ENCODE measurements around the gene TRIM16. TPM values are rescaled to one million over a fixed set of nuclear protein-coding genes. Genes with fewer than 3 reads are reported as not detected.
"Not testable (repeated sequence)": the region's sequence is repeated elsewhere in the genome, so short reads cannot be mapped to it uniquely, and the experiment has no call there.

Gene TRIM16
- total RNA-seq, 1 donor from 2014 or later: 34.8 TPM

DNA sequence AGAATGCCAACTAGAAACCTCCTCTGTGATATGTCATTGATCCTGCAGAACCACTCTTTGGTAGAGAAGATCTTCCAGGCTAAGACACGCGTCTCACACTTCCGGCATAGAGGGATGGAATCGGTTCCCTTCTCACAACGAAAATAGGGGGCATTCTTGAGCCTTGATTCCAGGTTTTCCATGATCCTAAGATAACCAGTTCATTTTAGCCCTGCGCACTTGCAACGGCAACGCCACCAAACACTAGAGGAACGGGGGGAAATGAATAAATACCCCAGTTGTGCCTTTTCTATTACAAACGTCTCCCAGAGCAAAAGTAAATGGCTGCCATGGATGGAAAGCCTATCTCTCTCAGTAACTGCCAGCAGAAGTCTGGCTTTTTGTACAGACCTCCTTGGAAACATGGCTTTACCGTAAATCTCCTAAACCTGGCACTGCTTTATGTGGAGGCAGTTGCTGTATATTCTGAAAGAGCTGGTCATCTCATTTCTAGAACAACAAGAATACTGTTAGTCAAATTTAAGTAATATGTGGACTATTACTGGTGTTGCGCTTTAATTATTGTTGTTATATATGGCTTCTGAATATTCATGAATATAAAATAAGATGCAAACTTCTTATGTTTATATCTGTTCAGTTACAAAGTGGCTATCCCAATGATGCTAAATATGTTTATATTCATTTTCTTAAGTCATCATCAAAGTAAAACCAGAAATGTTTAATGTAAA lies 64.6 kb downstream of the TRIM16 start, which contains the start of gene FBXW10B:
Gene FBXW10B, minus strand, starts transcription at position 374 of the 728 bp plus-strand sequence. Its CDS starts 192 bp downstream, at position 182.
- not testable (repeated sequence) for H3K9me3 Mint-ChIP-seq; H3K36me3 Mint-ChIP-seq (ENCODE audit: low read depth); H3K4me3 Mint-ChIP-seq; H3K4me1 Mint-ChIP-seq; H3K27me3 Mint-ChIP-seq (ENCODE audit: low read depth)
- H3K27ac Mint-ChIP-seq (ENCODE audit: unreplicated experiment): peak within 1 kb of the TSS; percentile 75
- peak; percentile 2 for DNase-seq (ENCODE audit: low read depth, low spot score)

DNA sequence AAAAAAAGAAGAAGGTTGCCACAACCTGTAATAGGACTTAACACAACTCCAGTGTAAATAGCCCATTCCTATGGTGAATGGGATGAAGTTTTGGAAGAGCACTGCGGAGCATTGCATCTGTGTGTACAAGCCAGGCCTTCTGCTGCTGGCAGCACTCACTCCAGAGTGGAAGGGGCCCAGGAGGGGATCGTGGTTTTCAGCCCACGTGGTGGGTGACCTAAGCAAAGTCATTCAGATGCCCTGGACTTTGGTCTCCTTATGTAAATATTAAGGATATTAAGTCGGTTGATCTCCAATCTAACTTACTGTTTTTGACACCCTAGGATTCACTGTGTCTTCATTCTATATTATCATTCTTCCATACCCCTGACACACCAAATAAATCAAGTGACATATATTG lies 67.3 kb downstream of the TRIM16 start:
- H3K4me3 Mint-ChIP-seq; H3K27ac Mint-ChIP-seq (ENCODE audit: unreplicated experiment); H3K36me3 Mint-ChIP-seq (ENCODE audit: low read depth): not testable (repeated sequence)

DNA sequence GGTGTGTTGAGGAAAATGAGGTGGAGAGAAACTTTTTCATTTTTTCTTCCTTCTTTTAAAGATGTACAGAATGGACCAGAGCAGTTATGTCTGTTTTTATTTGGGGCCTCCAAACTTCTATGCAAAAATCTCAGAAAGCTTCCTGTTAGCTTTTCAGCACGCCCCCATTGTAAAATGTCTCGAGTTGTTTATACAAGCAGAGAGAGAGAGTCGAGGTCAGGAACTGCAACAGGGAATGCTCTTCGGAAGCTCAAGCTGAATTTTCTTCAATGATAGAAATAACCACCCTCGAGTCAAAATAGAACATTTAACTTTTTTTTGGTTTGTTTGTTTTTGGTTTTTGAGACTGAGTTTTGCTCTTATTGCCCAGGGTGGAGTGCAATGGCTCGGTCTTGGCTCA lies 68.3 kb downstream of the TRIM16 start:
- not testable (repeated sequence) for H3K9me3 Mint-ChIP-seq; H3K27ac Mint-ChIP-seq (ENCODE audit: unreplicated experiment); H3K27me3 Mint-ChIP-seq (ENCODE audit: low read depth); DNase-seq (ENCODE audit: low read depth, low spot score); H3K36me3 Mint-ChIP-seq (ENCODE audit: low read depth); H3K4me1 Mint-ChIP-seq; H3K4me3 Mint-ChIP-seq

More for the DNA sequence above, 67.3 kb downstream of the TRIM16 start:
- H3K27me3 Mint-ChIP-seq (ENCODE audit: low read depth); H3K9me3 Mint-ChIP-seq; DNase-seq (ENCODE audit: low read depth, low spot score); H3K4me1 Mint-ChIP-seq: not testable (repeated sequence)

DNA sequence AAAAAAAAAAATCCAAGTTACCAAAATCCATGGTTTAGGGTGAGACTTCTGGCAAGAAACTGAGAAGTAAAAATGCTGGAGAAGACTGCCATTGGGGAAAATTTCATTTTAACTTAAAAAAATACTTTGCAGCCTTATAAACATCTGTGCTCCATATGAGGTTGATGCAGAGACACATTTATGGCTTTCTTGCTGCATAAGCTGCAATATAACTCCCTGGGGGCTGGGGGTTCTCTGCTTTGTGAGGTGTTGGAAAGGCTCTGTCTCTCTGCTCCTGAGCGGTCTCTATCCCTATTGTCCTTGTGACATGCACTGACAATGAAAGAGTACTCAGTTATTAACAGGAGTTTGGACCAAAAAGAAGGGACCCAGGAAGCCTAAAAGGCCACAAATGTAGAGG lies 71.0 kb downstream of the TRIM16 start:
- not testable (repeated sequence) for H3K9me3 Mint-ChIP-seq; H3K4me1 Mint-ChIP-seq; H3K27ac Mint-ChIP-seq (ENCODE audit: unreplicated experiment); H3K36me3 Mint-ChIP-seq (ENCODE audit: low read depth); H3K4me3 Mint-ChIP-seq; DNase-seq (ENCODE audit: low read depth, low spot score); H3K27me3 Mint-ChIP-seq (ENCODE audit: low read depth)

DNA sequence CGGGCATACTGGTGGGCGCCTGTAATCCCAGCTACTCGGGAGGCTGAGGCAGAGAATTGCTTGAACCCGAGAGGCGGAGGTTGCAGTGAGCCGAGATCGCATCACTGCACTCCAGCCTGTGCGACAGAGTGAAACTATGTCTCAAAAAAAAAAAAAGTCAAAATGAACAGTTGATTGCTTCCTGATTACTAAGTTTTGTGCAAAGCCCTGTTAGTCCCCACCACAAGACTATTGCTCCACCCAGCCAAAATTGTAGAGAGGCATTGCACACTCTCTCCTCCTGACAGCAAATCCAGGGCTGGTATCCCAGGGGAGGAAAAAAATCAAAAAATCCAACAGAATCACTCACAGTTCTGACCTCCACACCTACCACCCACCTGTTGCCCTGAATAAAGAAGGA lies 91.2 kb downstream of the TRIM16 start:
- not testable (repeated sequence) for DNase-seq (ENCODE audit: low read depth, low spot score); H3K4me3 Mint-ChIP-seq; H3K27me3 Mint-ChIP-seq (ENCODE audit: low read depth); H3K27ac Mint-ChIP-seq (ENCODE audit: unreplicated experiment); H3K9me3 Mint-ChIP-seq; H3K4me1 Mint-ChIP-seq; H3K36me3 Mint-ChIP-seq (ENCODE audit: low read depth)

DNA sequence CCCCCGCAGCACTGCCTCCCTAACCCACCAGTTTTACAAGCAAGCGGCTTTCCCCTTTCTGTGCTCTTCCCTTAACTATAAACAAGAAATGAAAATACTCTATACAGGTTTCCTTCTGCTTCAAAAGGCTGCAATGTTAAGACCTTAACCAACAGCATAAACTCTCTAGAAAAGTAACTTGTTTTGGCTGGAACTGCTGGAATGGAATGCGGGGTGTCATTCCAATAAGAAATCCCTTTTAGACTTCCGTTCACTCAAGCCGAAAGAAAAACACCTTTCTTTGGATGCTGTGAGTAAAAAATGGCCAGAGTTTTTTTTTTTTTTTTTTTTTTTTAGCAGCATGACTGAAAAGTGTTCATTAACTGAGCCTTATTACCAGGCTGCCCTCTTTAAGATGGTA lies 92.1 kb downstream of the TRIM16 start:
- H3K27ac Mint-ChIP-seq (ENCODE audit: unreplicated experiment): peak overlapping the region; percentile 46
- H3K27me3 Mint-ChIP-seq (ENCODE audit: low read depth); DNase-seq (ENCODE audit: low read depth, low spot score); H3K4me1 Mint-ChIP-seq; H3K9me3 Mint-ChIP-seq; H3K36me3 Mint-ChIP-seq (ENCODE audit: low read depth); H3K4me3 Mint-ChIP-seq: not testable (repeated sequence)

DNA sequence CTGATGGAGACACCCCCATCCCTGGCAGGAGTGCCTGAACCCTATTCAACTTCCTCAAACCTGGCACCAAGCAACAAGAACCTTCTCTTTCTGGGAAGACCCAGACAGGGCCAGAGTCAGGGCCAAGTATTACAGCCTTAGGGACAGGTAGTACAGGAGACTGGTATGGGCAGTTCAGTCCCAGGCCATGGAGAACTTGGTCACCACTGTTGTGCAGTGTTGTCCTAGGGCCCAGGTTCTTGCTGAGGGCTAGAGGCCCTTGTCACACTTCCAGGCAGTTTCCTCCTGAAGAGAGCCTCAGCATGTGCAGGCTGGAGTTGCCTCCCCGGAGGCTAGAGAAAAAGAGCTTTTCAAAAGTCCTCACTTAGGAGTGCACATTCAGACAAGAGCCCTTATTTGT lies 93.3 kb downstream of the TRIM16 start:
- not testable (repeated sequence) for H3K27me3 Mint-ChIP-seq (ENCODE audit: low read depth); H3K4me1 Mint-ChIP-seq; H3K36me3 Mint-ChIP-seq (ENCODE audit: low read depth); H3K9me3 Mint-ChIP-seq; H3K27ac Mint-ChIP-seq (ENCODE audit: unreplicated experiment); H3K4me3 Mint-ChIP-seq; DNase-seq (ENCODE audit: low read depth, low spot score)

DNA sequence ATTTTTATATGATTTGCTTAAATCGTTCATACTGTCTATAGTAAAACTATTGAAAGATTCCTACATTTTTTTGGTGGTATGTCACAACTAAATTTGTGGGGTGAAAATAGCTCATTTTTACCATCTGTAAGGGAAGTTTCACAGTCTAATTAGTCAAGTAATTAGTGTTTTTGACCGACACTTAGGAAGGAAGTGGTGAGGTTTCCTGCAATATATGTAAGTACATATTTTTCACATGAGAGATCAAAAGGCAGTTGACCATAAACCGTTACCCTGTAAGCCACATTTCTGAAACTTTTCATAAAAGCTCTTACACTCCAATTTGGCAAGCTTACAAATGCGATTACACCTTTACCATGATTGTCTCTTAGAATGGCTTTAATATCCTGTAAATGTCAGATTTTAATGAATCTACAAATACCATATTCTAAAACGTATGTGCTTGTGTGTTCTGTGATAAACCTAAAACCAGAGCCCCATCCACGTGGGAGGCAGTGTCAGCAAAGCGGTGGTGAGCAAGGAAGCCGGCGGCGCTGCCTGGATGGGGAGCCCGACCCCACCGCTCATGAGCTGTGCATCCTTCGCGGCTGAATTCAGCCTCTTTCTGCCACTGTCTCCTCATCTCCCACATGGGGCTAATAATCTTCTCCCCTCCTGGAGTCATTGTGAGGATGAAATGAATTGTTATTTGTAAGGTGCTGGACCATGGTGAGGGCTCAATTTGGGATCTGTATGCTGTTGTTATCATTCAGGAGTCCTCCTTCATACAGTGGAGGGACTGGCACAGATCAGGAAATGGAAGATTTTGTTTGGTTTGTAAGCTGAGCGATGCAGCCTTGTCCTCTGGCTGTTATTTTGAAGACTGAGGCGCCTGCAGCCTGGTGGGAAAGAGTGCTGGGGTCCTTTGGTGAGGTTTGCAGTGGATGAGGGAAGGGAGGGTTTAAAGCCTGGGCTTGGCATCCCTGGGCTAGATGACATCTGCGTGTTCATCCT lies 94.3 kb downstream of the TRIM16 start:
- not testable (repeated sequence) for H3K4me3 Mint-ChIP-seq; DNase-seq (ENCODE audit: low read depth, low spot score); H3K9me3 Mint-ChIP-seq; H3K36me3 Mint-ChIP-seq (ENCODE audit: low read depth); H3K4me1 Mint-ChIP-seq; H3K27ac Mint-ChIP-seq (ENCODE audit: unreplicated experiment); H3K27me3 Mint-ChIP-seq (ENCODE audit: low read depth)

DNA sequence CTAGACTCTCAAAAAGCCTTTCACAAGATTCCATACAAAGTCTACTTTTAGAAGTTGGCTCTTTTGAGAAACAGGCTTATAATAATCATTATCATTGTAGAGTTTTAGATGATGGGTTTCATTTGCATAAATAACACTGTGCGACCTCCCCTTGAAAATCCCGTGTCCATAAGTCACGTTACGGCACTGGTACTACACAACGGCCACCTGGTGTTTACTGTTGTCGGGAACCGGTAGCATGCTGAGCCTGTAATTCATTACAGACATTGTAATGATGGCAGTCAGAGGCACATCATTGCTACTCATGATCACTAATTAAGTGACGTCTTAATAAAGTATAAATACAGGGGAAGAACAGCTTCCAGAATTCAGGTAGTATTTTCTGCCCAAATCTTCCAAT lies 96.1 kb downstream of the TRIM16 start:
- not testable (repeated sequence) for H3K27ac Mint-ChIP-seq (ENCODE audit: unreplicated experiment); H3K4me3 Mint-ChIP-seq; DNase-seq (ENCODE audit: low read depth, low spot score); H3K4me1 Mint-ChIP-seq; H3K36me3 Mint-ChIP-seq (ENCODE audit: low read depth); H3K9me3 Mint-ChIP-seq; H3K27me3 Mint-ChIP-seq (ENCODE audit: low read depth)

DNA sequence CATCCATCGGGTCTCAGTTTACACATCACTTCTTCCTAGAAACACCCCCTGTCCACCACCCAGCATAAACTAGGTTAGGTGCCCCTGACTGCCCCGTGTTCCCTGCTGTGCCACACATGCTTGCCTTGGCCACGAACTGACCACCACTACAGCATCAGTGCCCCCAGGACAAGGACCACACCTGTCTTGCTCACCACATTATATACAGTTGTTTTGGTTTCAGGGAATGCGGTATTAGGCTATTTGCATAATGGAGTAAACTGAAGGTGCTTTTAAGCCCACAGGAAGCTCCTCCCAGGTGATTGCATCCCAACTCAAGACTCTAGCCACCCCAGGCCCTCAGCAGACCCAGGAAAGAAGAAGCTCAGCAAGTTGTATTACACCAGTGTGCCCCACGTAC lies 100.8 kb downstream of the TRIM16 start:
- H3K27ac Mint-ChIP-seq (ENCODE audit: unreplicated experiment); H3K36me3 Mint-ChIP-seq (ENCODE audit: low read depth); H3K9me3 Mint-ChIP-seq; H3K4me1 Mint-ChIP-seq; H3K27me3 Mint-ChIP-seq (ENCODE audit: low read depth); DNase-seq (ENCODE audit: low read depth, low spot score); H3K4me3 Mint-ChIP-seq: not testable (repeated sequence)

DNA sequence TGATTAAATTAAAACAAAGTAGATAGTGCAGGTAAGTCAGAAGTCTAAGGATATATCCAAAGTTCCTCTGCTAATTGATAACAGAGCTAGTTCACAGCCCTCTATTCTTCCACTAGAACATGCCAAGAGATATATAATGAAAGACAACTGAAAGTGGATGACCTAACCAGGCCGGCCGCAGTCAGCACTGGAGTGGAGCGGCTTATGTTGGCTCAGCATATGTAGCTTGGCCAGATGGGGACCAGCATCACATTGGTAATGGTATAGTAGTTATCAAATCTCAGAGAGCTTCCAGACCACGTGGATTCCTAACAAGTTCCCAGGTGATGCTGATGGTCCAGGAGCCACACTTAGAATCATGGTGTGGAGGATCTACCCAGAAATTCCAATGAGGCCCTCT lies 102.6 kb downstream of the TRIM16 start:
- H3K27ac Mint-ChIP-seq (ENCODE audit: unreplicated experiment): not testable (repeated sequence)

More for the DNA sequence above, 102.6 kb downstream of the TRIM16 start:
- H3K36me3 Mint-ChIP-seq (ENCODE audit: low read depth); H3K4me1 Mint-ChIP-seq; DNase-seq (ENCODE audit: low read depth, low spot score); H3K4me3 Mint-ChIP-seq; H3K27me3 Mint-ChIP-seq (ENCODE audit: low read depth); H3K9me3 Mint-ChIP-seq: not testable (repeated sequence)
